ENCODE measurements around the gene JPH2.

JPH2 gene

GRCh38 chr20:44143936-44144335 lies 43.1 kb downstream of the JPH2 start:
- H3K4me2 ChIP-seq, result no peak overlapping the region
- H3K4me1 ChIP-seq, result peaks cover 2% of the 10 kb centered on the region; the same call in 1 of the 2 replicates
- H4K20me1 ChIP-seq, result no peaks in the 10 kb centered on the region
- H3K4me3 ChIP-seq, result no peak overlapping the region
- H3K9me3 ChIP-seq, result no peaks in the 10 kb centered on the region
- no peak overlapping the region for H3K27ac ChIP-seq
- no peak for TF ChIP-seq Cebpa-rat (IDR thresholded peaks at IDR 0.05)
- H3K9ac ChIP-seq, result no peak overlapping the region
- H3K36me3 ChIP-seq, result no peaks in the 10 kb centered on the region
- no peaks in the 10 kb centered on the region for H3K27me3 ChIP-seq

- H3K9ac ChIP-seq, result no peak overlapping the region
- H3K27ac ChIP-seq, result no peak overlapping the region
- H3K4me2 ChIP-seq, result no peak overlapping the region
- no peaks in the 10 kb centered on the region for H3K9me3 ChIP-seq
- no peaks in the 10 kb centered on the region for H3K27me3 ChIP-seq
- no peaks in the 10 kb centered on the region for H3K36me3 ChIP-seq
- no peaks in the 10 kb centered on the region for H4K20me1 ChIP-seq
- no peak for TF ChIP-seq Cebpa-rat (IDR thresholded peaks at IDR 0.05)
- peaks cover 5% of the 10 kb centered on the region; the same call in 1 of the 2 replicates for H3K4me1 ChIP-seq
- no peak overlapping the region for H3K4me3 ChIP-seq
Observed at GRCh38 chr20:44142413-44142812, 44.6 kb downstream of the JPH2 start.

GRCh38 chr20:44141873-44142272 lies 45.1 kb downstream of the JPH2 start:
- H4K20me1 ChIP-seq, result no peaks in the 10 kb centered on the region
- no peak overlapping the region for H3K27ac ChIP-seq
- H3K4me3 ChIP-seq, result no peak overlapping the region
- no peak for TF ChIP-seq Cebpa-rat (IDR thresholded peaks at IDR 0.05)
- H3K9me3 ChIP-seq, result no peaks in the 10 kb centered on the region
- H3K4me1 ChIP-seq, result peaks cover 5% of the 10 kb centered on the region; the same call in 1 of the 2 replicates
- H3K4me2 ChIP-seq, result no peak overlapping the region
- no peaks in the 10 kb centered on the region for H3K27me3 ChIP-seq
- H3K9ac ChIP-seq, result no peak overlapping the region
- no peaks in the 10 kb centered on the region for H3K36me3 ChIP-seq

DNA sequence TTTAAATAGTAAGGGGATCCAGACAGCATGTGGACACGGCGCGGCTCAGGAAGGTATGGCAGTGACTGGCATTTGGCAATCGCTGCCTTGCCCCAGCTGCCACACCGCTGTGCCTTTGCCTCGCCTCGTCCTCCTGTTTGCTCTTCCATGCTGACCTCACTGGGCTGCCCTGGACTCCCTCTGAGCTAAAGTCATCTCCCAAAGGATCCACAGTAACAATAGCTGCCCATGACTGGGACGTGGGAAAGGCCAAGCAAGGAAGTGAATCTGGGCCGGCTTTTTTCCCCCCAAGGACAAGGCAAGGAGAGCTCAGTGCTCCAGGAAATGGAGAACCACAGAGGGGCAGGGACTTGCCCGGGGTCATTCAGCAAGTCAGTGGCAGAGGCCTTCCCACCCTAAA lies 48.1 kb downstream of the JPH2 start:
- Histone ChIP-seq H3K9ac (no peak overlapping the region), H3K27ac (no peak overlapping the region), H3K4me2 (no peak overlapping the region), H3K36me3 (no peaks in the 10 kb centered on the region), H3K27me3 (0 out of 2 replicates have a peak, but pooled peaks cover 4% of the 10 kb centered on the region), H3K9me3 (no peaks in the 10 kb centered on the region), H3K4me1 (peaks cover 5% of the 10 kb centered on the region; the same call in 1 of the 2 replicates), H3K4me3 (no peak overlapping the region), H4K20me1 (no peaks in the 10 kb centered on the region)
- no peak for TF ChIP-seq Cebpa-rat (IDR thresholded peaks at IDR 0.05)

- Histone ChIP-seq H3K27ac (no peak overlapping the region), H3K36me3 (no peaks in the 10 kb centered on the region), H3K9me3 (no peaks in the 10 kb centered on the region), H3K4me1 (peaks cover 5% of the 10 kb centered on the region; the same call in 1 of the 2 replicates), H3K9ac (no peak overlapping the region), H3K4me3 (no peak overlapping the region), H3K27me3 (0 out of 2 replicates have a peak, but pooled peaks cover 4% of the 10 kb centered on the region), H3K4me2 (no peak overlapping the region), H4K20me1 (no peaks in the 10 kb centered on the region)
- no peak for TF ChIP-seq Cebpa-rat (IDR thresholded peaks at IDR 0.05)
Observed at GRCh38 chr20:44137266-44137801, 49.7 kb downstream of the JPH2 start.

GRCh38 chr20:44136579-44137265 lies 50.3 kb downstream of the JPH2 start:
- H4K20me1 ChIP-seq, result no peaks in the 10 kb centered on the region
- no peak overlapping the region for H3K27ac ChIP-seq
- no peaks in the 10 kb centered on the region for H3K36me3 ChIP-seq
- H3K4me2 ChIP-seq, result no peak overlapping the region
- peaks cover 5% of the 10 kb centered on the region; the same call in 1 of the 2 replicates for H3K4me1 ChIP-seq
- H3K4me3 ChIP-seq, result no peak overlapping the region
- no peak for TF ChIP-seq Cebpa-rat (IDR thresholded peaks at IDR 0.05)
- 0 out of 2 replicates have a peak, but pooled peaks cover 4% of the 10 kb centered on the region for H3K27me3 ChIP-seq
- no peak overlapping the region for H3K9ac ChIP-seq
- no peaks in the 10 kb centered on the region for H3K9me3 ChIP-seq

- Histone ChIP-seq H4K20me1 (no peaks in the 10 kb centered on the region), H3K27me3 (0 out of 2 replicates have a peak, but pooled peaks cover 4% of the 10 kb centered on the region), H3K27ac (no peak overlapping the region), H3K4me2 (no peak overlapping the region), H3K36me3 (no peaks in the 10 kb centered on the region), H3K4me3 (no peak overlapping the region), H3K9me3 (no peaks in the 10 kb centered on the region), H3K4me1 (peaks cover 5% of the 10 kb centered on the region; the same call in 1 of the 2 replicates), H3K9ac (no peak overlapping the region)
- no peak for TF ChIP-seq Cebpa-rat (IDR thresholded peaks at IDR 0.05)
Observed at GRCh38 chr20:44135417-44136204, 51.4 kb downstream of the JPH2 start.

- no peaks in the 10 kb centered on the region for H3K9me3 ChIP-seq
- H3K4me2 ChIP-seq, result no peak overlapping the region
- H3K4me1 ChIP-seq, result peaks cover 10% of the 10 kb centered on the region; the same call in 1 of the 2 replicates
- no peaks in the 10 kb centered on the region for H3K36me3 ChIP-seq
- H3K4me3 ChIP-seq, result no peak overlapping the region
- 0 out of 2 replicates have a peak, but pooled peaks cover 4% of the 10 kb centered on the region for H3K27me3 ChIP-seq
- TF ChIP-seq Cebpa-rat (IDR thresholded peaks at IDR 0.05), result no peak
- no peaks in the 10 kb centered on the region for H4K20me1 ChIP-seq
- H3K9ac ChIP-seq, result no peak overlapping the region
- no peak overlapping the region for H3K27ac ChIP-seq
Observed at GRCh38 chr20:44135012-44135412, 52.0 kb downstream of the JPH2 start.

- Histone ChIP-seq H3K9me3 (no peaks in the 10 kb centered on the region), H3K4me3 (no peak overlapping the region), H3K27me3 (0 out of 2 replicates have a peak, but pooled peaks cover 4% of the 10 kb centered on the region), H3K9ac (no peak overlapping the region), H3K4me2 (no peak overlapping the region), H4K20me1 (no peaks in the 10 kb centered on the region), H3K4me1 (0 out of 2 replicates have a peak, but pooled peaks cover 7% of the 10 kb centered on the region), H3K27ac (no peak overlapping the region), H3K36me3 (no peaks in the 10 kb centered on the region)
- TF ChIP-seq Cebpa-rat (IDR thresholded peaks at IDR 0.05), result no peak
Observed at GRCh38 chr20:44133424-44133823, 53.6 kb downstream of the JPH2 start.

All from BLaER1 (cell line).